Measurements from ENCODE around the gene ENO2.
"Not testable (repeated sequence)": the region's sequence is repeated elsewhere in the genome, so short reads cannot be mapped to it uniquely, and the experiment has no call there.

ENO2 gene

DNA sequence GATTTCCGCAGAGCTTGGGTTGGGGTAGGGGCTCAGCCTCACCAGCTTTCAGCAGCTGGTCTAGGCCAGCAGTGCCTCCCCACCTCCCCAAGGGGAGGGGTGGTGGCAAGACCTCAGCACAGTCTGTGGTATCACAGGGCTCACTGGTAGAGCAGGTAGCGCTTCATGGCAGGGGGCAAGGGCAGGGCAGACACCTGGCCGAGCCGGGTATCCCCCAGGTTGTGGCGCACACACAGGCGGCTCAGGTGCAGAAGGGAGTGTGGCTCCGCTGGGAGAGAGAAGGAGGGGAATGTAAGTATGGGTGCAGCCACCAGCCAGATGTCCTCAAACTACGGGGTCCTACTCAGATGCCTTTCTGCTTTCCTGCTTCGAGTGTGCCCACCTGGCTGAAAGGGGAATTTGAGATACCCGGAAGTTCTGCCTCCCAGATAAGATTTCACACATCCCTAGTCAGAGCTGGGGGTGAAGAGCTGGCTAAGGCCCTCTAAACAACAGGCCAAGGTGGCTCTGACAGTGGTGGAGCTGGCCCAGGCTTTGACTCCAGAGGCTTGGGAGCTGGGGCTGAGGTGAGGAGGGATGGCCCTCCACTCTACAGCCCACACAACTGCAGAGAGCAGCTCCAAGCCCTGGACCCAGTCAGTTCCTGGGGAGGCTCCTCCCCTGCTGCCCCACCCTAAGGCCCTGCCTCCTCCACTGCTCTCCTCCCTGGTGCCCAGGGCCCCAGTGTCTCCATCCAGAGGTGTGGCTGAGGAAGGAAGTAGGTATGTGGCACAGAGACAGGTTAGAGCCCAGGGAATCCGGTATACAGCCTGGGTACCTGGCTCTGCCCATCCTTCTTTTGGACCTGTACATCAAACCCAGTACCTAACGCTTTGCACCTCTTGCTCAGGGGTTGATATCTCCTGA, 43.1 kb upstream of the ENO2 start:
- peaks cover 25% of the 10 kb centered on the region for H3K79me2 ChIP-seq (ENCODE audit: low read length)
- H3K27me3 ChIP-seq (ENCODE audit: low read depth, low read length) = no peaks in the 10 kb centered on the region
- H3K36me3 ChIP-seq (replicated peaks; ENCODE audit: low read depth, low read length) = peaks cover 36% of the 10 kb centered on the region
- no peak overlapping the region for H2AFZ ChIP-seq (ENCODE audit: low read depth, low read length)
- H3K27ac ChIP-seq (ENCODE audit: low read length) = peak overlapping the region; percentile 36
- no peaks in the 10 kb centered on the region for H3K9me3 ChIP-seq (ENCODE audit: insufficient read depth, low read length)
- H3K4me3 ChIP-seq (ENCODE audit: low read length) = peak overlapping the region; percentile 79; the same call in 1 of the 2 replicates
- H3K4me1 ChIP-seq (ENCODE audit: low read length) = peaks cover 50% of the 10 kb centered on the region
- H4K20me1 ChIP-seq (ENCODE audit: insufficient read depth, low read length) = peaks cover 36% of the 10 kb centered on the region
- peak overlapping the region; percentile 99; the same call in 1 of the 2 replicates for H3K4me2 ChIP-seq (ENCODE audit: low read length)
- no peak for TF ChIP-seq EZH2phosphoT487 (IDR thresholded peaks at IDR 0.05; ENCODE audit: low read depth)
- TF ChIP-seq, protein P1, sequence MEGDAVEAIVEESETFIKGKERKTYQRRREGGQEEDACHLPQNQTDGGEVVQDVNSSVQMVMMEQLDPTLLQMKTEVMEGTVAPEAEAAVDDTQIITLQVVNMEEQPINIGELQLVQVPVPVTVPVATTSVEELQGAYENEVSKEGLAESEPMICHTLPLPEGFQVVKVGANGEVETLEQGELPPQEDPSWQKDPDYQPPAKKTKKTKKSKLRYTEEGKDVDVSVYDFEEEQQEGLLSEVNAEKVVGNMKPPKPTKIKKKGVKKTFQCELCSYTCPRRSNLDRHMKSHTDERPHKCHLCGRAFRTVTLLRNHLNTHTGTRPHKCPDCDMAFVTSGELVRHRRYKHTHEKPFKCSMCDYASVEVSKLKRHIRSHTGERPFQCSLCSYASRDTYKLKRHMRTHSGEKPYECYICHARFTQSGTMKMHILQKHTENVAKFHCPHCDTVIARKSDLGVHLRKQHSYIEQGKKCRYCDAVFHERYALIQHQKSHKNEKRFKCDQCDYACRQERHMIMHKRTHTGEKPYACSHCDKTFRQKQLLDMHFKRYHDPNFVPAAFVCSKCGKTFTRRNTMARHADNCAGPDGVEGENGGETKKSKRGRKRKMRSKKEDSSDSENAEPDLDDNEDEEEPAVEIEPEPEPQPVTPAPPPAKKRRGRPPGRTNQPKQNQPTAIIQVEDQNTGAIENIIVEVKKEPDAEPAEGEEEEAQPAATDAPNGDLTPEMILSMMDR (IDR thresholded peaks at IDR 0.05; ENCODE audit: low read depth, low read length) = no peak
- H3K9ac ChIP-seq (ENCODE audit: low read length) = no peak overlapping the region

DNA sequence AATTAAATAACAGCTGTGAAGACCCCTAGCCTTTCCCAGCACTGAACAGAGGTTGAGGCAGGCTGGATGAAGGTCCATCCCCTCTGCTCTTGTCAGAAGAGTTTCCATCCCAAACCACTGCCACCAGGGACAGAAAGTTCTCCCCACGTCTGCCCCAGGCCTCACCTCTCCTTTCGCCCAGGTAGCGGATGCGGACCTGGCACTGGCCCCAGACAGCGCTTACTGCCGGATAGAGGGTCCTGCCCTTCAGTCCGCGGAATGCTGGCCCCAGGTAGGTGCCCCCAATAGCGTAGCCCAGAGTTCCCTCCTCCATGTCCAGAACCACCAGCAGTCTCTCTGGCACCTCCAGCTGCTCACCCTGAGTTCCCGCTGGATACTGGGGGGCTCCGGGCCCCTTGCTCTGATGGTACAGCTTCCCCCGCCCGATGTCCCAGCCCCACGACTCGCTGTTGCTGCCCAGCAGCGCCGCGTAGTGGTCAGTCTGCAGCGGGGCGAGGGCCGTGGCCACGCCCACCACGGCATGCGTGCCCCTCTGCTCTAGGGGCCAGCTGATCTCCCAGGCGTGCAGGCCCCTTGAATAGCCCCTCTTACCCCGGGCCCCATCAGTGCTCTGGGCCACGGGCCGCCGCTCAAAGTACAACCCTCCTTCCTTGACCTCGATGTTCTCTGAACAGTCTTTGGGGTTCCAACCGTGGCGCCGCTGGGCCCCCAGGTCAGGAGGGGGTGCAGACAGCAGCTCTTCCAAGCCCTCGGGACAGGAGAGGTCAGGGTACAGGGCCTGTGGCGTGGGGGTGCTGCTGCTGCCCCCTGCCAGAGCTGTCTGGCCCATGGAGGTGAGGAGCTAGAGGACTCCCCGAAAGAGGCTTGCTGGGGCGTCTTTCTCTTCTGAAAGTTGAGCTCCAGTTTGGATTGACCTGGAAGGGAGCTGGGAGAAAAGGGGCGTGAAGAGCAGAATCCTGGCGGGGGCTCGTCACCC, 42.0 kb upstream of the ENO2 start:
- TF ChIP-seq, protein P1 (IDR thresholded peaks at IDR 0.05; ENCODE audit: low read depth, low read length) = peak; percentile 79
- TF ChIP-seq EZH2phosphoT487 (IDR thresholded peaks at IDR 0.05; ENCODE audit: low read depth) = no peak
- peaks cover 40% of the 10 kb centered on the region for H3K36me3 ChIP-seq (replicated peaks; ENCODE audit: low read depth, low read length)
- peaks cover 43% of the 10 kb centered on the region for H3K4me1 ChIP-seq (ENCODE audit: low read length)
- H3K9ac ChIP-seq (ENCODE audit: low read length) = peak overlapping the region; percentile 63
- peaks cover 25% of the 10 kb centered on the region for H3K79me2 ChIP-seq (ENCODE audit: low read length)
- peak overlapping the region; percentile 36 for H3K27ac ChIP-seq (ENCODE audit: low read length)
- no peaks in the 10 kb centered on the region for H3K9me3 ChIP-seq (ENCODE audit: insufficient read depth, low read length)
- peaks cover 36% of the 10 kb centered on the region for H4K20me1 ChIP-seq (ENCODE audit: insufficient read depth, low read length)
- H3K27me3 ChIP-seq (ENCODE audit: low read depth, low read length) = no peaks in the 10 kb centered on the region
- H3K4me3 ChIP-seq (ENCODE audit: low read length) = peak overlapping the region; percentile 79
- peak overlapping the region; percentile 99 for H3K4me2 ChIP-seq (ENCODE audit: low read length)
- H2AFZ ChIP-seq (ENCODE audit: low read depth, low read length) = no peak overlapping the region

DNA sequence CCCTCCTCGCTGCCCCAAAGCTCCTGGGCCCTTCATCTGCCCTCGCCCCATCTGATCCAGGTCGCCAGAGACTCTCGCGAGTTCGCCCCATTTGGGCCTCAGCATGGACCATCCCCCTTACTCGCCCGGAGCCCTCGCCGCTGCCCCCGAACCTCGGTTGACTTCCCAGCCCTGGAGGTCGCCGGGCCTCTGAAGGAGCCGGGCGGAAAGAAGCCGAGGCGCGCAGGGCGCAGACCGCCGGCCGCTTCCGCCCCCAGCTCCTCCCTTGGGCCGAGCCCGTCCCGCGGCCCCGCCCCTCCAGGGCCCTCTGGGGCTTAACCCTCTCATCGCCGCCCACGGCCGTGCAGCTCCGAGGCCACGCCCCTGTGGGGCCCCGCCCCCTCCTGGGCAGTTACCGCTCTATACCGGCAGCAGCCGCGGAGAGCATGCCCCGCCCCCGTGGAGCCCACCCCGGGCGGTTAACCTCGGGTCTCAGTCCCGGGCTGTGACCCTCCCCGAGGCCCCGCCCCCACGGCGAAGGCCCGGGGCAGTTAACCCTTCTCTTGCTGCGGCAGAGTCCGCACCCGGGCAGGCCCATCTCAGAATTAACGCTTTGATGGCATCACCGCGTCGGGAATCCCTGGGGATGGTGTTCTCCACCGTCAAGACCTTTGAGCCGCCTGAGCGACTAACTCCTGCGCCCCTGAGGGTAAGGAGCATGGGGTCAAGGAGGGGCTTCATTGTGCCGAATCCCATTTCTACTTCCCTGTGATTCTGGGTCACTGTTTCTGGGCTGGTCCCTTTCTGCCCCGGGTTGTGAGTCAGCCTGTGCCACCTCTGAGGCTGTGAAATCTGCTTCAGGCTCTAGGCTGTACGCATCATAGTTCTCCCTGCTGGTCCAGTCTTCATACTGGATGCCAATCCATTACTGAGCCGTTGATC, 41.0 kb upstream of the ENO2 start, which contains the start of gene SPSB2:
TSS of gene SPSB2 (minus strand) at position 210 of the 921 bp plus-strand sequence. CDS start 402 bp downstream, outside the sequence.
- peak within 1 kb of the TSS; percentile 36 for H3K27ac ChIP-seq (ENCODE audit: low read length)
- H3K4me3 ChIP-seq (ENCODE audit: low read length) = peak within 1 kb of the TSS; percentile 79
- no peaks in the 10 kb centered on the region for H3K9me3 ChIP-seq (ENCODE audit: insufficient read depth, low read length)
- peaks cover 43% of the 10 kb centered on the region for H3K4me1 ChIP-seq (ENCODE audit: low read length)
- H4K20me1 ChIP-seq (ENCODE audit: insufficient read depth, low read length) = peaks cover 33% of the 10 kb centered on the region
- peaks cover 37% of the 10 kb centered on the region for H3K36me3 ChIP-seq (replicated peaks; ENCODE audit: low read depth, low read length)
- H3K79me2 ChIP-seq (ENCODE audit: low read length) = peaks cover 15% of the 10 kb centered on the region
- H3K9ac ChIP-seq (ENCODE audit: low read length) = peak within 1 kb of the TSS; percentile 63
- no peaks in the 10 kb centered on the region for H3K27me3 ChIP-seq (ENCODE audit: low read depth, low read length)
- peak within 1 kb of the TSS; percentile 99 for H3K4me2 ChIP-seq (ENCODE audit: low read length)
- TF ChIP-seq, protein P1 (IDR thresholded peaks at IDR 0.05; ENCODE audit: low read depth, low read length) = no peak
- no peak for TF ChIP-seq EZH2phosphoT487 (IDR thresholded peaks at IDR 0.05; ENCODE audit: low read depth)
- peak within 1 kb of the TSS; percentile 67; the same call in 1 of the 2 replicates for H2AFZ ChIP-seq (ENCODE audit: low read depth, low read length)

DNA sequence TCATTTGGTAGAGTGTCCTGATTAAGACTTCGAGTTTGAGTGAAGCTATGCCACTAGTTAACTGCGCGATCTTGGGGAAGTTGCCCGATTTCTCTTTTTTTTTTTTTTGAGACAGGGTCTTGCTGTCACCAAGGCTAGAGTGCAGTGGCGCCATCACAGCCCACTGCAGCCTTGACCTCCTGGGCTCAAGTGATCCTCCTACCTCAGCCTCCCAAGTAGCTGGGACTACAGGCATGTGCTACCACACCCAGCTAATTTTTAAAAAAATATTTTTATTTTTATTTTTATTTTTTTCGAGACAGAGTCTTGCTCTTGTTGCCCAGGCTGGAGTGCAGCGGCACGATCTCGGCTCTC, 40.4 kb upstream of the ENO2 start:
- not testable (repeated sequence) for H3K27ac ChIP-seq (ENCODE audit: low read length); H3K27me3 ChIP-seq (ENCODE audit: low read depth, low read length); H3K9ac ChIP-seq (ENCODE audit: low read length); H3K9me3 ChIP-seq (ENCODE audit: insufficient read depth, low read length); H3K79me2 ChIP-seq (ENCODE audit: low read length); H2AFZ ChIP-seq (ENCODE audit: low read depth, low read length)
- peak overlapping the region; percentile 99 for H3K4me2 ChIP-seq (ENCODE audit: low read length)
- peaks cover 27% of the 10 kb centered on the region for H4K20me1 ChIP-seq (ENCODE audit: insufficient read depth, low read length)
- peaks cover 31% of the 10 kb centered on the region for H3K36me3 ChIP-seq (replicated peaks; ENCODE audit: low read depth, low read length)
- peak overlapping the region; percentile 79 for H3K4me3 ChIP-seq (ENCODE audit: low read length)
- H3K4me1 ChIP-seq (ENCODE audit: low read length) = peaks cover 37% of the 10 kb centered on the region

DNA sequence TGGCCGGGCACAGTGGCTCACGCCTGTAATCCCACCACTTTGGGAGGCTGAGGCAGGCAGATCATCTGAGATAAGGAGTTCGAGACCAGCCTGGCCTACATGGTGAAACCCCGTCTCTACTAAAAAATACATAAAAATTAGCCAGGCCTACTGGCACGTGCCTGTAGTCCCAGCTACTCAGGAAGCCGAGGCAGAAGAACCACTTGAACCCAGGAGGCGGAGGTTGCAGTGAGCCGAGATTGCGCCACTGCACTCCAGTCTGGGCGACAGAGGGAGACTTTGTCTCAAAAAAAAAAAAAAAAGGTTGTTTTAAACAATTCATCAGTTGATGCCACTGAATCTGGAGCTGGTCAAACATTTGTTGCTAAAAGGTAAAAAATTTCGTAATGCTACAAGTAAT, 34.6 kb upstream of the ENO2 start:
- H3K4me1 ChIP-seq (ENCODE audit: low read length); H4K20me1 ChIP-seq (ENCODE audit: insufficient read depth, low read length); H3K4me2 ChIP-seq (ENCODE audit: low read length); H3K36me3 ChIP-seq (replicated peaks; ENCODE audit: low read depth, low read length); H3K27ac ChIP-seq (ENCODE audit: low read length); H3K9me3 ChIP-seq (ENCODE audit: insufficient read depth, low read length); H3K9ac ChIP-seq (ENCODE audit: low read length); H3K27me3 ChIP-seq (ENCODE audit: low read depth, low read length); H2AFZ ChIP-seq (ENCODE audit: low read depth, low read length); H3K79me2 ChIP-seq (ENCODE audit: low read length); H3K4me3 ChIP-seq (ENCODE audit: low read length): not testable (repeated sequence)

All from OCI-LY3 (cell line).